Esophagus muscularis mucosa (tissue), 4 donors: ENCODE data around the gene PLEKHH2. TPM values are rescaled to one million over a fixed set of nuclear protein-coding genes. Genes with fewer than 3 reads are reported as not detected.
"Not testable (repeated sequence)": the region's sequence is repeated elsewhere in the genome, so short reads cannot be mapped to it uniquely, and the experiment has no call there.

ENCODE experiments used
- DNase-seq: peaks from one replicate; pipeline ENCODE4 v3.0.0-alpha.2; 2017; ENCODE audit errors: extremely low spot score
- H3K27ac ChIP-seq, 4 donors: fragments of 200-600 bp; sonication (generic); replicated peaks in 1 of 4; 1 replicate in 3 of 4; 2 replicates in 1 of 4; pipeline ENCODE4 v1.5.1; 2016 to 2019; ENCODE audit warnings: mild to moderate bottlenecking in 1 of 4
- H3K27me3 ChIP-seq, 4 donors: fragments of 200-600 bp; sonication (generic); one replicate each; pipeline versions ENCODE4 v1.5.1 to v1.6.0; 2016 to 2019
- H3K36me3 ChIP-seq, 4 donors: fragments of 200-600 bp; sonication (generic); one replicate each; pipeline ENCODE4 v1.5.1; 2016 to 2019
- H3K4me1 ChIP-seq, 4 donors: fragments of 200-600 bp; sonication (generic); one replicate each; pipeline ENCODE4 v1.5.1; 2016 to 2019
- H3K4me3 ChIP-seq, 4 donors: fragments of 200-600 bp; sonication (generic); 1 replicate in 2 of 4; 2 replicates in 2 of 4; pipeline ENCODE4 v1.5.1; 2016 to 2019; ENCODE audit warnings: mild to moderate bottlenecking in 4 of 4, moderate library complexity in 1 of 4
- H3K9me3 ChIP-seq, 4 donors: fragments of 200-600 bp; sonication (generic); 1 replicate in 3 of 4; 2 replicates in 1 of 4; pipeline ENCODE4 v1.5.1; 2016 to 2019
- EP300 ChIP-seq: sonication (generic); formaldehyde crosslinking; IDR thresholded peaks from one replicate; pipeline ENCODE4 v1.6.1; 2017; ENCODE audit warnings: antibody characterized with exemption
- POLR2A ChIP-seq: fragments of 450-650 bp; IDR thresholded peaks from one replicate; pipeline ENCODE4 v1.6.1; 2017; ENCODE audit warnings: antibody characterized with exemption, moderate library complexity, mild to moderate bottlenecking, low read depth
- POLR2AphosphoS5 ChIP-seq, 2 donors: sonication (generic); formaldehyde crosslinking; IDR thresholded peaks; one replicate each; pipeline ENCODE4 v1.6.1; 2017; ENCODE audit warnings: antibody characterized with exemption in 2 of 2
- WGBS: methylation state at CpG from one replicate; pipeline ENCODE4 v1.1.5; 2018; 5-methylcytosine and 5-hydroxymethylcytosine counted together
- intact Hi-C: fragments of 100-400 bp; cut with DNase I; formaldehyde crosslinking; loops from one replicate; pipeline ENCODE4 v1.15.1; 2023
- total RNA-seq, 4 donors: library from RNA; depleted of rRNA; stranded (reverse); fragments of >200 nt; gene quantifications; one replicate each; pipeline versions ENCODE4 v1.1.0 to v1.2.1, GENCODE V29; 2016
- TF ChIP-seq, protein P1 (sequence below), 3 experiments: fragments of 200-600 bp in 2 of 3; fragments of 450-650 bp in 1 of 3; sonication (generic) in 2 of 3; IDR thresholded peaks; one replicate each; pipeline ENCODE4 v1.5.1; 2017 to 2019; ENCODE audit warnings: antibody characterized with exemption in 3 of 3, mild to moderate bottlenecking in 2 of 3, moderate library complexity in 1 of 3

Gene PLEKHH2
- total RNA-seq, 4 donors from 2014 or later = 20.3 to 32.4 (median 25.1) TPM

DNA sequence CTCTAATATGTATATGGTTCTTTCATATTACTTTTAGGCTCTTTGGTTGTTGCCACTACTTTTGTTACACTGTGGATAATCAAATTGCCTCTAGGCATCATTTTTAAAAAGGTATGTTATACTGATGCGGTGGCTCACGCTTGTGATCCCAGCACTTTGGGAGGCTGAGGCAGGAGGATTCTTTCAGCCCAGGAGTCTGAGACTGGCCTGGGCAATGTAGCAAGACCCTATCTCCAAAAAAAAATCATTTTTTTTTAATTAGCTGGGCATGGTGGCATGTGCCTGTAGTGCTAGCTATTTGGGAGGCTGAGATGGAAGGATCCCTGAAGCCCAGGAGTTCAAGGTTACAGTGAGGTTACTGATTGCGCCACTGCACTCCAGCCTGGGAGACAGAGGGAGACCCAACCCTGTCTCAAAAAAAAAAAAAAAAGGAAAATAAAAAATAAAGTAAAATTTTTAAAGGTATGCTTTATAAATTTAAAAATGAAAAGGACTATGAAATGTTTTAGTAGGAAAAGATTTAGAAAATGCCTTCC is 88.7 kb downstream of the PLEKHH2 start:
- Histone ChIP-seq H3K27me3 (no peaks in the 10 kb centered on the region), H3K4me1 (no peaks in the 10 kb centered on the region), H3K27ac (no peak overlapping the region), H3K4me3 (no peak overlapping the region), H3K36me3 (peaks cover 0 to 5% (median 0%) of the 10 kb centered on the region in 4 donors), H3K9me3 (no peaks in the 10 kb centered on the region)
- no peak for DNase-seq
- no peak for TF ChIP-seq EP300
- no peak for TF ChIP-seq POLR2AphosphoS5 (IDR thresholded peaks at IDR 0.05)
- TF ChIP-seq, protein P1, sequence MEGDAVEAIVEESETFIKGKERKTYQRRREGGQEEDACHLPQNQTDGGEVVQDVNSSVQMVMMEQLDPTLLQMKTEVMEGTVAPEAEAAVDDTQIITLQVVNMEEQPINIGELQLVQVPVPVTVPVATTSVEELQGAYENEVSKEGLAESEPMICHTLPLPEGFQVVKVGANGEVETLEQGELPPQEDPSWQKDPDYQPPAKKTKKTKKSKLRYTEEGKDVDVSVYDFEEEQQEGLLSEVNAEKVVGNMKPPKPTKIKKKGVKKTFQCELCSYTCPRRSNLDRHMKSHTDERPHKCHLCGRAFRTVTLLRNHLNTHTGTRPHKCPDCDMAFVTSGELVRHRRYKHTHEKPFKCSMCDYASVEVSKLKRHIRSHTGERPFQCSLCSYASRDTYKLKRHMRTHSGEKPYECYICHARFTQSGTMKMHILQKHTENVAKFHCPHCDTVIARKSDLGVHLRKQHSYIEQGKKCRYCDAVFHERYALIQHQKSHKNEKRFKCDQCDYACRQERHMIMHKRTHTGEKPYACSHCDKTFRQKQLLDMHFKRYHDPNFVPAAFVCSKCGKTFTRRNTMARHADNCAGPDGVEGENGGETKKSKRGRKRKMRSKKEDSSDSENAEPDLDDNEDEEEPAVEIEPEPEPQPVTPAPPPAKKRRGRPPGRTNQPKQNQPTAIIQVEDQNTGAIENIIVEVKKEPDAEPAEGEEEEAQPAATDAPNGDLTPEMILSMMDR (IDR thresholded peaks at IDR 0.05) = no peak
- TF ChIP-seq POLR2A = no peak
- intact Hi-C loops = no loop called here
- WGBS = 98% methylated on average over 3 of the region's 3 CpGs

DNA sequence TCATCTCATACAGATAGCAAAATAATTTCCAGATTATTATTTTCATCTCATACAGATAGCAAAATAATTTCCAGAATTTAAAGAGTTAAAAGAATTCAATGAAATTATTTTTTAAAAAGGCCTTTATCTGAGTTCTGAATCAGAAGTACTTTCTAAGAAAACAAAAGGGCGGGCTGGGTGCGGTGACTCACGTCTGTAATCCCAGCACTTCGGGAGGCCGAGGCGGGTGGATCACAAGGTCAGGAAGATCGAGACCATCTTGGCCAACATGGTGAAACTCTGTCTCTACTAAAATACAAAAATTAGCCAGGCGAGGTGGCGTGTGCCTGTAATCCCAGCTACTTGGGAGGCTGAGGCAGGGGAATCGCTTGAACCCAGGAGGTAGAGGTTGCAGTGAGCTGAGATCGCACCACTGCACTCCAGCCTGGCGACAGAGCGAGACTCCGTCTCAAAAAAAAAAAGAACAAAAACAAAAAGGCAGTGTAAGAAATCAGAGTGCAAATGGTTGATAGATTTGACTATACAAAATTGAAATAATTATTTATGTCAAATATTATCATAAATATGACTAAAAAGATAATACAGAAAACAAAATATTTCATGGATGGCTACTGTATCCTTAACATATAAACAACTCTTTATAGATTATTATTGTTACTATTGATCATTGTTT is 90.0 kb downstream of the PLEKHH2 start:
- WGBS = 84% methylated on average over 14 of the region's 14 CpGs
- DNase-seq, intact Hi-C loops, H3K27me3 ChIP-seq, H3K4me3 ChIP-seq, H3K9me3 ChIP-seq, H3K36me3 ChIP-seq, H3K4me1 ChIP-seq, H3K27ac ChIP-seq: not testable (repeated sequence)

DNA sequence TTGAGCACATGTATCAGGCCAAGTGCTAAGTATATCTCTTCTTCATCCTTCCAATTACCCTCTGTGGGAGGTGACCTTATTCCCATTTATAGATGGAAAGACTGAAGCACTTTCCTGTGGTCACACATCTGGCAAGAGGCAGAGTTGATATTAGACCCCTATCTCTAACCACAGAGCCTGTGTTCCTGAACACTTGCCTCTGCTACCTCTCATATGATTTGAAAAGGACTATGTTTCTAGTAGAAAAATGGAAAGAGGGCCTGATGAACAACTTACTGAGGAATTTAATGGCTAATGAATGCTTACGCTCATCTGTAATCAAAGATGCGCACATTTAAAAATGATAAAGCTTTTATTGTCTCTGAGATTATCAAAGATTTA is 90.6 kb downstream of the PLEKHH2 start:
- Histone ChIP-seq H3K4me1 (no peaks in the 10 kb centered on the region), H3K27ac (no peak overlapping the region), H3K4me3 (no peak overlapping the region), H3K27me3 (no peaks in the 10 kb centered on the region), H3K36me3 (peaks cover 0 to 6% (median 0%) of the 10 kb centered on the region in 4 donors), H3K9me3 (no peaks in the 10 kb centered on the region)
- intact Hi-C loops = no loop called here
- DNase-seq = no peak
- WGBS = 100% methylated on average over 2 of the region's 2 CpGs
- TF ChIP-seq POLR2AphosphoS5 (IDR thresholded peaks at IDR 0.05) (no peak), POLR2A (no peak)

DNA sequence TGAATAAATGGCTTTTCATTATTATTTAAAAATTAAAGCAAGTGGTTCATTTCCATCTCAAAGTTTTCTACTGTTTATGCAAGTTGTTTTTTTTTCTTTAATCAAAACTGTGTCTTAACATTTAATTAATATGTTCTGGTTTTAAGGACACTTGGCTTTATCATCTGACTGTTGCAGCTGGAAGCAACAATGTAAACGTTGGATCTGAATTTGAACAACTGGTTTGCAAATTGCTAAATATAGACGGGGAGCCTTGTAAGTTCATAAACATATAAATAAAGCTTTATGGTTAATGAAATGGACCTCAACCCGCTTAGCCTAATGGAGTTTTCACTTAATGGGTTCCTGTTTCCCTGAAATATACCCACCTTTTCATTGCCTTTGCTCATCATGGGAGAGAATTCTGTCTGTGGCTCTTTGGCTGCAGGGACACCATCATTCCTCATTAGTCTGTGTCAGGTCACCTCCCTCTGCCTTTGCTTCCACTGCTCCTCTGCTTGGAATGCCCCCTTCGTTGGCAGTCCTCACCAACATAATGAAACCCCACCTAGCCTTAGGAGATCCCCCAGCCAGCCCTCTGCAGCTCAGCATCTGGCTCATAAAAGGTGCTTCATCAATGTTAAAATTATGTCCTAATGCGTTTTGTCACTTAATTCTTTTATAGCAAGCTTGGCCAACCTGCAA is 92.6 kb downstream of the PLEKHH2 start:
- H3K27me3 ChIP-seq = no peaks in the 10 kb centered on the region
- intact Hi-C loops = no loop called here
- WGBS = 56% methylated on average over 5 of the region's 5 CpGs
- no peaks in the 10 kb centered on the region for H3K4me1 ChIP-seq
- peaks cover 0 to 13% (median 0%) of the 10 kb centered on the region in 4 donors for H3K36me3 ChIP-seq
- H3K27ac ChIP-seq = no peak overlapping the region
- H3K4me3 ChIP-seq = no peak overlapping the region
- DNase-seq = no peak
- TF ChIP-seq POLR2AphosphoS5 (IDR thresholded peaks at IDR 0.05) (no peak), POLR2A (no peak), EP300 (no peak)
- TF ChIP-seq, protein P1 (IDR thresholded peaks at IDR 0.05) = no peak
- H3K9me3 ChIP-seq = no peaks in the 10 kb centered on the region

DNA sequence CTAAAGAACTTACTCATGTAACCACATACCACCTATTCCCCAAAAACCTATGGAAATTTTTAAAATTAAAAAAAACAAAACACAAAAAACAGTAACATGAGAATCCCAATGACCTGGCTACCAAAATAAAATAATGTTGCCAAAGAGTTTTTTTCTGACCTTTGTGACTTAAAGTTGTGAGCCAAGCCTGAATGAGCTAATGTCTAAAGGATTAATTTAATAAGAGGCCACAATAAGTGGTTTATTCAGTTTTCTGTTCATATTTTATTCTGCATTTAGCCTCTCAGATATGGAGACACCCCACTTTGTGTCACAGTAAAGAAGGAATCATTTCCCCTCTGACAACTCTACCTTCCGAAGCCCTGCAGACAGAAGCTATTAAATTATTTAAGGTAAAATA is 94.2 kb downstream of the PLEKHH2 start:
- H3K27ac ChIP-seq = no peak overlapping the region
- 97% methylated on average over 1 of the region's 1 CpG for WGBS
- intact Hi-C loops = no loop called here
- no peaks in the 10 kb centered on the region for H3K27me3 ChIP-seq
- no peak for TF ChIP-seq EP300
- TF ChIP-seq, protein P1 (IDR thresholded peaks at IDR 0.05) = no peak
- no peak for TF ChIP-seq POLR2A
- TF ChIP-seq POLR2AphosphoS5 (IDR thresholded peaks at IDR 0.05) = no peak
- no peak overlapping the region for H3K4me3 ChIP-seq
- peaks cover 0 to 13% (median 0%) of the 10 kb centered on the region in 4 donors for H3K36me3 ChIP-seq
- no peaks in the 10 kb centered on the region for H3K9me3 ChIP-seq
- no peak for DNase-seq
- H3K4me1 ChIP-seq = peaks cover 0 to under 1% (median 0%) of the 10 kb centered on the region in 4 donors
